ENCODE results near the gene DTNA. TPM values are rescaled to one million over a fixed set of nuclear protein-coding genes. Genes with fewer than 3 reads are reported as not detected.
"Not testable (repeated sequence)": the region's sequence is repeated elsewhere in the genome, so short reads cannot be mapped to it uniquely, and the experiment has no call there.

The DTNA gene
- total RNA-seq, 2 donors from 2014 or later, result 110 to 115 TPM

- no peak for DNase-seq (ENCODE audit: low spot score)
These were observed 201.7 kb downstream of the DTNA start for GRCh38 chr18:34911661-34912384.

GRCh38 chr18:34913837-34914661, 204.0 kb downstream of the DTNA start:
- DNase-seq (ENCODE audit: low spot score), result no peak
- intact Hi-C loops (cut with DNase I), result no loop called here

More at GRCh38 chr18:34911661-34912384, 201.7 kb downstream of the DTNA start:
- intact Hi-C loops (cut with DNase I), result no loop called here

GRCh38 chr18:34915046-34915445, 204.9 kb downstream of the DTNA start:
- DNase-seq (ENCODE audit: low spot score), result no peak
- intact Hi-C loops (cut with DNase I), result no loop called here

- DNase-seq (ENCODE audit: low spot score); intact Hi-C loops (cut with DNase I): not testable (repeated sequence)
These were observed 206.4 kb downstream of the DTNA start for GRCh38 chr18:34916539-34916938.

- DNase-seq (ENCODE audit: low spot score), result no peak
- intact Hi-C loops (cut with DNase I), result no loop called here
These were observed 208.8 kb downstream of the DTNA start for GRCh38 chr18:34918856-34919255.

GRCh38 chr18:34921226-34921625, 211.1 kb downstream of the DTNA start:
- DNase-seq (ENCODE audit: low spot score), result no peak
- intact Hi-C loops (cut with DNase I), result no loop called here

GRCh38 chr18:34921811-34922385, 211.8 kb downstream of the DTNA start:
- intact Hi-C loops (cut with DNase I), result no loop called here
- no peak for DNase-seq (ENCODE audit: low spot score)

- DNase-seq (ENCODE audit: low spot score); intact Hi-C loops (cut with DNase I): not testable (repeated sequence)
These were observed 212.5 kb downstream of the DTNA start for GRCh38 chr18:34922594-34922993.

- intact Hi-C loops (cut with DNase I), result no loop called here
- no peak for DNase-seq (ENCODE audit: low spot score)
These were observed 213.8 kb downstream of the DTNA start for GRCh38 chr18:34923911-34924310.

- no peak for DNase-seq (ENCODE audit: low spot score)
- intact Hi-C loops (cut with DNase I), result no loop called here
These were observed 216.6 kb downstream of the DTNA start for GRCh38 chr18:34926683-34927082.

- no peak for DNase-seq (ENCODE audit: low spot score)
These were observed 218.1 kb downstream of the DTNA start for GRCh38 chr18:34928088-34928753.

GRCh38 chr18:34928754-34929335, 218.7 kb downstream of the DTNA start:
- DNase-seq (ENCODE audit: low spot score), result no peak
- intact Hi-C loops (cut with DNase I), result no loop called here

More at GRCh38 chr18:34928088-34928753, 218.1 kb downstream of the DTNA start:
- intact Hi-C loops (cut with DNase I), result no loop called here

GRCh38 chr18:34929336-34929780, 219.3 kb downstream of the DTNA start:
- intact Hi-C loops (cut with DNase I), result no loop called here
- DNase-seq (ENCODE audit: low spot score), result no peak

GRCh38 chr18:34932363-34932762, 222.3 kb downstream of the DTNA start:
- intact Hi-C loops (cut with DNase I), result no loop called here
- DNase-seq (ENCODE audit: low spot score), result no peak

- intact Hi-C loops (cut with DNase I), result no loop called here
- DNase-seq (ENCODE audit: low spot score), result no peak
These were observed 222.8 kb downstream of the DTNA start for GRCh38 chr18:34932792-34933466.

- intact Hi-C loops (cut with DNase I), result no loop called here
- no peak for DNase-seq (ENCODE audit: low spot score)
These were observed 224.0 kb downstream of the DTNA start for GRCh38 chr18:34933909-34934661.

GRCh38 chr18:34936772-34937171, 226.7 kb downstream of the DTNA start:
- no peak for DNase-seq (ENCODE audit: low spot score)
- intact Hi-C loops (cut with DNase I), result no loop called here

- intact Hi-C loops (cut with DNase I), result no loop called here
- no peak for DNase-seq (ENCODE audit: low spot score)
These were observed 228.0 kb downstream of the DTNA start for GRCh38 chr18:34938090-34938489.
